CD4-positive, alpha-beta memory T cell (primary cell): ENCODE data around the gene PEA15. TPM values are rescaled to one million over a fixed set of nuclear protein-coding genes. Genes with fewer than 3 reads are reported as not detected.

Source experiments
- CTCF ChIA-PET: fragments of 350-600 bp; sonication (Branson Sonifier 250); formaldehyde crosslinking; loops from one replicate; lab custom pipeline; 2021; ENCODE audit warnings: inconsistent platforms; ENCODE audit not compliant: partially characterized antibody; lab: Charles Lee
- POLR2A ChIA-PET: fragments of 350-600 bp; sonication (Branson Sonifier 250); formaldehyde crosslinking; loops from one replicate; lab custom pipeline; 2021; ENCODE audit not compliant: partially characterized antibody; lab: Charles Lee
- DNase-seq, 5 donors: peaks; one replicate each; pipeline versions ENCODE4 v3.0.0 to v3.0.0-alpha.2; 2020 to 2022; ENCODE audit warnings: mixed read lengths in 1 of 5
- H3K27ac ChIP-seq: one replicate; pipeline ENCODE4 v1.7.0; 2013; ENCODE audit warnings: low read depth, low read length
- H3K27me3 ChIP-seq: 2 replicates; pipeline ENCODE4 v1.7.0; 2013; ENCODE audit warnings: mild to moderate bottlenecking, low read length, moderate library complexity; ENCODE audit not compliant: insufficient read depth
- H3K36me3 ChIP-seq: 2 replicates; pipeline ENCODE4 v1.7.0; 2013; ENCODE audit warnings: mild to moderate bottlenecking, low read length, moderate library complexity; ENCODE audit not compliant: insufficient read depth
- H3K4me1 ChIP-seq: 2 replicates; pipeline ENCODE4 v1.7.0; 2013; ENCODE audit warnings: mild to moderate bottlenecking, low read length, moderate library complexity; ENCODE audit not compliant: insufficient read depth
- H3K4me3 ChIP-seq, 2 donors: one replicate each; pipeline ENCODE4 v1.7.0; 2013; ENCODE audit warnings: low read length in 2 of 2, mild to moderate bottlenecking in 1 of 2
- H3K9me3 ChIP-seq, 2 donors: one replicate each; pipeline ENCODE4 v1.7.0; 2013; ENCODE audit warnings: low read length in 2 of 2, control low read depth in 1 of 2; ENCODE audit not compliant: control insufficient read depth in 1 of 2
- H3K27ac Mint-ChIP-seq, 7 donors: one replicate each; pipeline ENCODE4 v1.8.0; 2020 to 2021; ENCODE audit warnings: mixed read lengths in 7 of 7, mild to moderate bottlenecking in 6 of 7, inconsistent platforms in 3 of 7, moderate library complexity in 3 of 7
- H3K27me3 Mint-ChIP-seq, 2 donors: one replicate each; pipeline ENCODE4 v1.8.0; 2020 to 2021; ENCODE audit warnings: mixed read lengths in 2 of 2
- H3K36me3 Mint-ChIP-seq, 2 donors: one replicate each; pipeline ENCODE4 v1.8.0; 2020 to 2021; ENCODE audit warnings: mixed read lengths in 2 of 2, inconsistent platforms in 1 of 2, mild to moderate bottlenecking in 1 of 2
- H3K4me1 Mint-ChIP-seq, 4 donors: one replicate each; pipeline ENCODE4 v1.8.0; 2020 to 2021; ENCODE audit warnings: mixed read lengths in 4 of 4, mild to moderate bottlenecking in 1 of 4
- H3K4me3 Mint-ChIP-seq, 8 donors: one replicate each; pipeline ENCODE4 v1.8.0; 2020 to 2021; ENCODE audit warnings: mixed read lengths in 8 of 8, mild to moderate bottlenecking in 7 of 8, moderate library complexity in 6 of 8, inconsistent platforms in 3 of 8
- H3K9me3 Mint-ChIP-seq, 8 donors: one replicate each; pipeline ENCODE4 v1.8.0; 2020 to 2021; ENCODE audit warnings: mixed read lengths in 8 of 8, mild to moderate bottlenecking in 5 of 8, inconsistent platforms in 3 of 8, moderate library complexity in 1 of 8
- intact Hi-C: fragments of 100-400 bp; cut with micrococcal nuclease; formaldehyde crosslinking; loops from one replicate; pipeline ENCODE4 v1.15.1; 2023
- polyA plus RNA-seq, 2 donors: library from polyadenylated mRNA; unstranded; fragments of 300-500 nt; fragmentation: Illumina TruSeq; gene quantifications; one replicate each; pipeline ENCODE4 v1.2.3, GENCODE V29; 2021
- total RNA-seq, 2 experiments: library from RNA; stranded (reverse); gene quantifications; one replicate each; pipeline ENCODE4 v1.2.3, GENCODE V29; 2021

The PEA15 gene
- total and polyA plus RNA-seq, 4 experiments from 2014 or later: 7.6 to 25.1 (median 16.6) TPM

DNA sequence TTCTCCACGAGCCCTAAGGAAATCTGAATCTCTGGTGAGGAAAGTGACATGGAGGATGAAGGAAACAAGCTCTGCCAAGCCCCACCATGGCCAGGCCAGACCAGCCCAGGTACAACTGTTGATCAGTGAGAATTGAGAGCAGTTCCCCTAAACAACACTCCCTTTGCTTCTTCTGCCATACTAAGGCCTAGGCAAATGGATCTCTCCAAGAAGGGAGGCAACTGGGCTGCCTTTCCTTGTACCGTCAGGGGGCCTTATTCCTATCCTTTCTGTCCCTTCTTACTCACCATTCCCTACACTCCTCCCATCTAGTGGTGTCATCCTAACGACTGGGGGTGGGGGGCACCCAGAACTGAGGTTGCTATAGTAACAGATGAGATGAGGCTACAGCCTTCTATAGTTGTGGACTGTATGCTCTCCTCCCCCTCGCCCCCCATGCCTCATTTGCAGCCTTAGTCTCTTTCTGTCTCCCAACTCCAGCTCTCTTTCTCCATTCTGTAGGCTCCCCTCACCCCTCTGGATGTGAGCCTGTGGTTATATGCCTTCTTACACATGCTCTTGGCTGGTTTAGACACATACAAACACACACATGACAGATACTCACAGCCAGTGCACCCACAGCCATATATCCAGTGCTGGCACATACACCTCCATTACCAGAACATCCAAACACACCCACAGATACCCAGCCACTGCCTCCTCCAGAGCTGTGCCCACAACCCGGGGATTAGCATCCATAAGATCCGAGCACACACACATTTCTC lies 3.6 kb downstream of the PEA15 start:
- H3K9me3 ChIP-seq: no peaks in the 10 kb centered on the region
- CTCF ChIA-PET: interaction anchor here (0.9 to 1.9 kb wide), 3 partner anchors 15 to 43 kb away, joined by 3 to 5 read pairs (median 4); no protein-coding TSS in a partner anchor
- H3K36me3 ChIP-seq: peaks cover 20% of the 10 kb centered on the region
- Mint-ChIP-seq H3K9me3 (no peaks in the 10 kb centered on the region), H3K36me3 (peaks cover 8 to 42% of the 10 kb centered on the region in 2 donors), H3K27me3 (no peaks in the 10 kb centered on the region), H3K4me3 (peak overlapping the region in 2 of 8 donors; percentile 51 to 53), H3K4me1 (peaks cover 29 to 51% (median 41%) of the 10 kb centered on the region in 4 donors), H3K27ac (peak overlapping the region; percentile 45 to 91 (median 83))
- no peak overlapping the region for H3K4me3 ChIP-seq
- POLR2A ChIA-PET: interaction anchor here (0.9 kb wide), 1 partner anchor 30 kb away, joined by 4 read pairs; no protein-coding TSS in a partner anchor
- H3K27me3 ChIP-seq: no peaks in the 10 kb centered on the region
- H3K4me1 ChIP-seq: peaks cover 30% of the 10 kb centered on the region
- intact Hi-C loops: loop anchor here (5.0 kb wide), 1 partner anchor 79 kb away; the partner anchor contains the start of gene PEX19
- no peak for DNase-seq
- no peak overlapping the region for H3K27ac ChIP-seq

DNA sequence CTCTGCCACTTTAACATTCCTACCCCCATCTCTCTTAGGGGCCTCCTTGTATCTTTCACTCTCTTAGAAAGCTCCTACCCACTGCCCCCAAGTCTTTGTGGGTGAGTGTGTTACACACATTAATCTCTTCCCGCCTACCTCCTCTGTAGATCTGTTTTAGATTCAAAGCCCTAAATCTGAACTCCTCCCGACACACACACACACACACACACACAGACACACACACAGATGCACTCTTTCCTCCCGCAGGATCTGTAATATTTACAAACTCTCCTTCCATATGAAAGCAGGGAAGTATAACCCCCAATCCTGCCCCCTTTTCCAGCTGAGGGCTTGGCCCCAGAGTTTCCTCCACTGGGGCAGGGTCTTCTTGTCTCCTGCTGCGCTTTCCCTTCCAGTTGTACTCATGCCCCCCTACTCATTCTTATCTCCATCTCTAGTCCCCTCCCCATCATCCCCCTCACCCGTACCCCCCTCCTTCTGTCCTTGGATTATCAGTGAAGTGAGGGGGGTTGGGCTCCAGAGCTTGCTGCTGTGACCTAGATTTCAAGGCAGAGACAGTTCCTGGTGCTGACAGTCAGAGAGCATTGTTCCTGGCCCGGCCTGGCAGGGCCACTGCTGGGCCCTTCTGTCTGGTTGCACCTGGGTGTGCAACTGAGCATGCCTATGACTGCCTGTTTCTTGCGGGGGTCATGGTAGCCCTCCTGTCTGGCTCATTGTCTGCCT lies 4.3 kb downstream of the PEA15 start:
- Mint-ChIP-seq H3K27ac (peak overlapping the region; percentile 45 to 89 (median 74)), H3K27me3 (no peaks in the 10 kb centered on the region), H3K9me3 (no peaks in the 10 kb centered on the region), H3K4me3 (no peak overlapping the region), H3K36me3 (peaks cover 12 to 49% of the 10 kb centered on the region in 2 donors), H3K4me1 (peaks cover 25 to 43% (median 35%) of the 10 kb centered on the region in 4 donors)
- peak in 1 of 5 donors; percentile 6 for DNase-seq
- no peaks in the 10 kb centered on the region for H3K9me3 ChIP-seq
- H3K36me3 ChIP-seq: peaks cover 26% of the 10 kb centered on the region
- CTCF ChIA-PET: interaction anchor here (0.9 to 1.0 kb wide), 2 partner anchors 16 kb away, joined by 3 read pairs; no protein-coding TSS in a partner anchor
- no peak overlapping the region for H3K27ac ChIP-seq
- peaks cover 26% of the 10 kb centered on the region for H3K4me1 ChIP-seq
- H3K4me3 ChIP-seq: no peak overlapping the region
- intact Hi-C loops: loop anchor here (5.0 kb wide), 1 partner anchor 78 kb away; the partner anchor contains the start of gene PEX19
- no peaks in the 10 kb centered on the region for H3K27me3 ChIP-seq
- POLR2A ChIA-PET: interaction anchor here (0.6 to 2.8 kb wide), 3 partner anchors 10 to 76 kb away, joined by 3 to 10 read pairs (median 4); no protein-coding TSS in a partner anchor

- Histone ChIP-seq H3K27ac (no peak overlapping the region), H3K27me3 (no peaks in the 10 kb centered on the region), H3K4me1 (peaks cover 20% of the 10 kb centered on the region), H3K4me3 (no peak overlapping the region), H3K36me3 (peaks cover 36% of the 10 kb centered on the region), H3K9me3 (no peaks in the 10 kb centered on the region)
- Mint-ChIP-seq H3K4me1 (peaks cover 22 to 38% (median 30%) of the 10 kb centered on the region in 4 donors), H3K4me3 (no peak overlapping the region), H3K27ac (peak overlapping the region in 3 of 7 donors; percentile 48 to 74 (median 69)), H3K9me3 (no peaks in the 10 kb centered on the region), H3K27me3 (no peaks in the 10 kb centered on the region), H3K36me3 (peaks cover 13 to 60% of the 10 kb centered on the region in 2 donors)
- ChIA-PET CTCF (interaction anchor here (1.0 to 1.8 kb wide), 3 partner anchors 17 to 80 kb away, joined by 3 to 7 read pairs (median 3); no protein-coding TSS in a partner anchor), POLR2A (interaction anchor here (0.9 to 2.8 kb wide), 2 partner anchors 9 to 83 kb away, joined by 3 to 10 read pairs; no protein-coding TSS in a partner anchor)
- no peak for DNase-seq
- intact Hi-C loops: no loop called here
Measured at GRCh38 chr1:160210561-160210960, 5.4 kb downstream of the PEA15 start.

- H3K27me3 ChIP-seq: no peaks in the 10 kb centered on the region
- POLR2A ChIA-PET: interaction anchor here (0.5 to 2.8 kb wide), 3 partner anchors 8 to 887 kb away, joined by 3 to 10 read pairs (median 3); no protein-coding TSS in a partner anchor
- Mint-ChIP-seq H3K4me3 (no peak overlapping the region), H3K4me1 (peaks cover 20 to 33% (median 28%) of the 10 kb centered on the region in 4 donors), H3K9me3 (no peaks in the 10 kb centered on the region), H3K27ac (peak overlapping the region in 5 of 7 donors; percentile 11 to 57 (median 49)), H3K27me3 (no peaks in the 10 kb centered on the region), H3K36me3 (peaks cover 17 to 67% of the 10 kb centered on the region in 2 donors)
- H3K9me3 ChIP-seq: no peaks in the 10 kb centered on the region
- CTCF ChIA-PET: interaction anchor here (1.2 to 1.8 kb wide), 2 partner anchors 41 to 80 kb away, joined by 3 to 7 read pairs; no protein-coding TSS in a partner anchor
- no peak for DNase-seq
- H3K4me3 ChIP-seq: no peak overlapping the region
- intact Hi-C loops: no loop called here
- H3K27ac ChIP-seq: no peak overlapping the region
- peaks cover 14% of the 10 kb centered on the region for H3K4me1 ChIP-seq
- H3K36me3 ChIP-seq: peaks cover 42% of the 10 kb centered on the region
Measured at GRCh38 chr1:160211046-160211790, 6.0 kb downstream of the PEA15 start.

DNA sequence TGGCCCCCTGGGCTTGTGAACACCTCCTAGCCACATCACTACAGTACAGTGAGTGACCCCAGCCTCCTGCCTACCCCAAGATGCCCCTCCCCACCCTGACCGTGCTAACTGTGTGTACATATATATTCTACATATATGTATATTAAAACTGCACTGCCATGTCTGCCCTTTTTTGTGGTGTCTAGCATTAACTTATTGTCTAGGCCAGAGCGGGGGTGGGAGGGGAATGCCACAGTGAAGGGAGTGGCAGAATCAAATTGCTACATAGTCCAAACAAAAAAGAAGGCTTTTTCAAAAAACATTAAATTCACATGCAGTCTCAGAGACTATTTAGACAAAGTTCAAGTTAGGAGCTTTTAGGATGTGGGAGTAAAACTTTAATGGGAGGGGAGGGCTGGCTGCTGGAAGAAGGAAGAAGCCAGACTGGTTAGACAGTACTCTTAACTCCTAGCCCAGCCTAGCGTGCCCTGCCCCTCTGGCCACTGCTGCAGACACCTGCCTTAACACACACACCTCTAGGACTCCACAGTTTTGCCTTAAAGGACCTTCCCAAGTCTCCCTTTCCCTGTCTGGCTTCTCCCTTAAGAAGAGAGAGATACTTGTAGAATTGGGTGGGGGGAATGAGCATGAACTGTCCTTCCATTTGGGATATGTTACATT lies 9.4 kb downstream of the PEA15 start:
- Mint-ChIP-seq H3K36me3 (peaks cover 30 to 88% of the 10 kb centered on the region in 2 donors), H3K27me3 (no peaks in the 10 kb centered on the region), H3K27ac (peak overlapping the region in 6 of 7 donors; percentile 25 to 85 (median 48)), H3K9me3 (no peaks in the 10 kb centered on the region), H3K4me3 (no peak overlapping the region), H3K4me1 (peaks cover 3 to 11% (median 8%) of the 10 kb centered on the region in 4 donors)
- Histone ChIP-seq H3K27ac (no peak overlapping the region), H3K36me3 (peaks cover 67% of the 10 kb centered on the region), H3K4me3 (no peak overlapping the region), H3K9me3 (no peaks in the 10 kb centered on the region), H3K4me1 (peaks cover 7% of the 10 kb centered on the region), H3K27me3 (no peaks in the 10 kb centered on the region)
- intact Hi-C loops: no loop called here
- ChIA-PET POLR2A (no interaction called here), CTCF (no interaction called here)
- DNase-seq: no peak

GRCh38 chr1:160216301-160216700 lies 11.1 kb downstream of the PEA15 start:
- H3K27me3 ChIP-seq: no peaks in the 10 kb centered on the region
- H3K4me3 ChIP-seq: no peak overlapping the region
- DNase-seq: no peak
- Mint-ChIP-seq H3K9me3 (no peaks in the 10 kb centered on the region), H3K4me3 (no peak overlapping the region), H3K27ac (peak overlapping the region in 4 of 7 donors; percentile 39 to 87 (median 70)), H3K27me3 (no peaks in the 10 kb centered on the region), H3K36me3 (peaks cover 45 to 93% of the 10 kb centered on the region in 2 donors), H3K4me1 (no peaks in the 10 kb centered on the region)
- POLR2A ChIA-PET: interaction anchor here (0.9 kb wide), 1 partner anchor 9 kb away, joined by 3 read pairs; no protein-coding TSS in a partner anchor
- no peak overlapping the region for H3K27ac ChIP-seq
- intact Hi-C loops: no loop called here
- CTCF ChIA-PET: no interaction called here
- H3K4me1 ChIP-seq: no peaks in the 10 kb centered on the region
- peaks cover 79% of the 10 kb centered on the region for H3K36me3 ChIP-seq
- no peaks in the 10 kb centered on the region for H3K9me3 ChIP-seq
